GM12875 (cell line): ENCODE results near the gene DLX3.

Experiments
- H3K4me3 ChIP-seq: one replicate; pipeline ENCODE4 v1.5.1; 2011; ENCODE audit warnings: low read depth, low read length, control low read depth
- CTCF ChIP-seq: IDR thresholded peaks from 2 replicates; pipeline ENCODE4 v1.5.1; 2011; ENCODE audit warnings: low read depth, mild to moderate bottlenecking, control low read depth, inconsistent platforms, low read length, moderate library complexity, borderline replicate concordance; ENCODE audit not compliant: insufficient read depth

DLX3 gene

DNA sequence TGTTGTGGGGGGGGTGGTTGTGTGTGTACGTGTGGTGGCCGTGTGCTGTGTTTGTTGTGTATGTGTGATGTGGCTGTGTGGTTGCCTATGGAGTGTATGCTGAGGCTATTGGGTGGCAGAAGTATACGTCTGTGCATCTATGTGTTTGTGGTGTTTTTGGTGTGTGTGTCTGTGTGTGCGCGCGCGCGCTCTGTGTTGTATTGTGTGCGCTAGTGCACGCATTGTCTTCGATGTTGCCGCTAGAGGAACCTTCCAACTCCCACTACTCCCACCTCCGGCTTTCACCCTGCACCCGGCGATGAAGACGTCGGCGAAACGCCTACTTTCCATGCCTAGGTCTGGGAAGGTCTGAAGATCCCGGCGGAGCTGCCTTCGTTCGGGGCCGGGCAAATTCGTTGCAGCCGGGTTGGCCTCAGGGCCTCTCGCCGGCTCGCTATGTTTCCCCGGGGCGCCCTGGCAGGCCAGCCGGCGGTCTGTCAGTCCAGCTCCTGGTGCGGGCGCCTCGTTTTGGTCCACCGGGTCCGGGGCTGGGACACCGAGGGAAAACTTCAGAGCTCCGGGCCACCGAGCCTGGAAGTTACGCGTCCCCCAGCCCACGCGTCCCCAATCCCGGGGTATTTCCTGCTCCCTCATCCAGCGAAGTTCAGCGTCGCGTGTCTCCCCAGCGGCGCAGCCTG, 31.3 kb downstream of the DLX3 start:
- H3K4me3 ChIP-seq: no peak overlapping the region
- TF ChIP-seq CTCF: no peak

GRCh38 chr17:49963309-49963625, 31.8 kb downstream of the DLX3 start:
- no peak for TF ChIP-seq CTCF
- H3K4me3 ChIP-seq: no peak overlapping the region

DNA sequence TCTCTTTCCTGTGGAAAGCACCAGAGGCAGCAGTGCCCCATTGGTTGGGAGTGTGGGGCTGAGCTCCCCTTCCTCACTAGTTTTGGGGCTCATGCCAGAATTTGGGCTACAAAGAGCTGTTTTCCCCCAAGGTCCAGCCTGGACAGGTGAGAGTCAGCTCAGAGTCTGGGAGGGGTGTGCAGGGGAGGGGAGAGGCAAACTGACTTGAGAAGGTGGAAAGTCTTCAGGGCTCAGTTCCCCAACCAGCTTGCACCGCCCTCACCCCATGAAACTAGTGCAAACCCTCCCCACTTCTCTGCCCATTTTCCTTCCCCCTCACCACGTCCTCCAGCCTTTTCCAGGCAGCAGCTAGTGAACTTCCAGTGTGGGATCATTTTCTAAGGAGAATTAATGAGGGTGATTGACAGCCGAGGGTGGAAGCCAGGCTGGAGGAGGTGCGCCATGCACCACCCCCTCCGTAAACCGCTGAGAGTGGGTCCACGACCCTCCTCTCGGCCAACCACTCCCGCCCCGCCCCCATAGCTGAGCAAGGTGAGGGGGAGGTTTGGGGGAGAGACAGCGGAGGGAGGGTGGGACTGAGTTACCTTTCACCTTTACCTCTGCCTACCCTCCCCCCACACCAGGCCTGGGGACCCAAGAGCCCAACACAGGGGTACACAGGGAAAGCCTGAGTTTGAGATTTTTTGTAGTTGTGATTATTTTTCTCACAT, 32.3 kb downstream of the DLX3 start:
- no peak for TF ChIP-seq CTCF
- no peak overlapping the region for H3K4me3 ChIP-seq

GRCh38 chr17:49959183-49959935, 35.7 kb downstream of the DLX3 start:
- no peak for TF ChIP-seq CTCF
- H3K4me3 ChIP-seq: no peak overlapping the region

- TF ChIP-seq CTCF: no peak
- no peak overlapping the region for H3K4me3 ChIP-seq
Measured at GRCh38 chr17:49958723-49959122, 36.3 kb downstream of the DLX3 start.

DNA sequence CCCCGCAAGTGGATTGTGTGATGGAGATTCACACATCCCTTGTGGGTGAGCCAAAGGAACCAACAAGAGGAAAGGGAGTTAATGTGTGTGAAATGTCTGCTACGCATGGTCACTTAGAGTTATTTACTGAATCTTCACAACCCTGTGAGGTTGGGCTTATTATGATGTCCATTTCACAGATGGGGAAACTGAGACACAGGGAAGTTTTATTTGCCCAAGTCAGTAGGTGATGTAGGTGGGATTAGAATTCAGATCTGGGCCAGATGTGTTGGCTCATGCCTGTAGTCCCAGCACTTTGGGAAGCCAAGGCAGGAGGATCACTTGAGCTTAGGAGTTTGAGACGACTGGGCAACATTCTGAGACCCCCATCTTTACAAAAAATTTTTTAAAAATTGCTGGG, 37.7 kb downstream of the DLX3 start:
- no peak for TF ChIP-seq CTCF
- no peak overlapping the region for H3K4me3 ChIP-seq

DNA sequence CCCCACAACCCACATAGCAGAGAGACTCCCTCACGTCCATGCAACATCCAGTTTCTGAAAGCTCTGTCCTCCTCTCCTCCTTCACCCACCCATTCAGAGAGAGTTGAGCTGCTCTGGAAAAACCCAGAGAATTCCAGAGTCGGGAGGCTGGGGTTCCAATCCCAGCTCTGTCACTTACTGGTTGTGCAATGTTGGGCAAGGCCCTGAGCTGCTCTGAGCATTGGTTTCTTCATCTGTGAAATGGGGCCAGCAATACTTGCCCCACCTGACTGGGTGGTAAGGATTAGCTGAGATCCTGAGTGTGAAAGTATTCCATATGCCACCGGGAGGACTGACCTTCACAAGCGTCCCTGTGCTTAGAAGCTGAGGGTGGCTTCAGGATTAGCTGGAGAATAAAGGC, 38.2 kb downstream of the DLX3 start:
- no peak overlapping the region for H3K4me3 ChIP-seq
- no peak for TF ChIP-seq CTCF
